Activated T-cell treated with anti-CD3 and anti-CD28 coated beads, Interleukin-2, amount 50 U/mL, for 24 hours (primary cell): Measurements from ENCODE around the gene KLK8.
"Not testable (repeated sequence)": the region's sequence is repeated elsewhere in the genome, so short reads cannot be mapped to it uniquely, and the experiment has no call there.

ENCODE experiments used
- DNase-seq: peaks from one replicate; pipeline ENCODE4 v3.0.0-alpha.2; 2020
- H3K27ac Mint-ChIP-seq: 2 replicates; pipeline ENCODE4 v1.8.0; 2020; ENCODE audit warnings: mild to moderate bottlenecking, mixed read lengths
- H3K27me3 Mint-ChIP-seq: 2 replicates; pipeline ENCODE4 v1.8.0; 2020; ENCODE audit warnings: mixed read lengths
- H3K36me3 Mint-ChIP-seq: 2 replicates; pipeline ENCODE4 v1.8.0; 2020; ENCODE audit warnings: low read depth, mixed read lengths
- H3K4me1 Mint-ChIP-seq: 2 replicates; pipeline ENCODE4 v1.8.0; 2020; ENCODE audit warnings: low read depth, mixed read lengths
- H3K4me3 Mint-ChIP-seq: 2 replicates; pipeline ENCODE4 v1.8.0; 2020; ENCODE audit warnings: mild to moderate bottlenecking, moderate library complexity, mixed read lengths
- H3K9me3 Mint-ChIP-seq: 2 replicates; pipeline ENCODE4 v1.8.0; 2020; ENCODE audit warnings: mixed read lengths

KLK8 gene

DNA sequence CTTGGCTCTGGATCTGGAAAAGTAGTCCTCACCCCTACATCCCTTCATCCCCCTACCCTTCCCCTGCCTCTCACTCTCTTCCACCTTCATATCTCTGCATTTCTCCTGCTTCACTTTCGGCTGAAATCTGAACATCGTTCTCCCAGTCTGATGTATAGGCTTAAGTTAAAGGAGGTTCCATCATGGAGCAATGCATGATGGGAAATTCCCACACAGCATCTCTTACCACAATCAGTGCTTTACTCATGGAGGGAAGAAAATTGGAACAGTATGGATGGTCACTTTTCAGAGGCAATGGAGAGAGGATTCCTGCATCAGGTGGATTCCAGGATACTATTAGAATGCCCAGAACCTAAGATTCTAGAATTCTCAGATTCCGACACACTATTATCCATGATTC is 6.1 kb upstream of the KLK8 start:
- Mint-ChIP-seq H3K9me3 (no peaks in the 10 kb centered on the region), H3K4me1 (peaks cover 1% of the 10 kb centered on the region), H3K36me3 (no peaks in the 10 kb centered on the region), H3K4me3 (no peak overlapping the region), H3K27me3 (peaks cover 49% of the 10 kb centered on the region), H3K27ac (no peak overlapping the region)
- DNase-seq: no peak

DNA sequence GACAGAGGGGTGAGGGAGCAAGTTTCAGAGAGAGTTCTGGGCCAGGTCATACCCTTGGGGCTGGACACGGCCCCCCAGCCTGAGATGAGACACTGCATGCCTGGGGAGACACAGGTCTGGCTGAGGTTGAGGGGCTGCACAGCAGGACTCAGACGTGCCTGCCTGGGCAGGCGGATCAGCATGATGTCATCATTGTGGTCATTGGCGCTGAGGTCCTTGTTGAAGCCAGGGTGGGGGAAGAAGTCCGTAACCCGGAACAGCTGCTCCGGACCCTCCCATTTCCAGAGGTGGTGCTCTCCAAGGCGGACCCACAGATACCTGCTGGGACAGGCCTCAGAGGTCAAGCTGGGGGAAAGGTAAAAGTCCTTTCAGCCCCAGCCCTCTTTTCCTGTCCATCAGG is 5.0 kb upstream of the KLK8 start:
- H3K9me3 Mint-ChIP-seq: no peaks in the 10 kb centered on the region
- no peak overlapping the region for H3K4me3 Mint-ChIP-seq
- no peaks in the 10 kb centered on the region for H3K36me3 Mint-ChIP-seq
- peaks cover 57% of the 10 kb centered on the region for H3K27me3 Mint-ChIP-seq
- peaks cover 4% of the 10 kb centered on the region for H3K4me1 Mint-ChIP-seq
- DNase-seq: no peak
- H3K27ac Mint-ChIP-seq: no peak overlapping the region

DNA sequence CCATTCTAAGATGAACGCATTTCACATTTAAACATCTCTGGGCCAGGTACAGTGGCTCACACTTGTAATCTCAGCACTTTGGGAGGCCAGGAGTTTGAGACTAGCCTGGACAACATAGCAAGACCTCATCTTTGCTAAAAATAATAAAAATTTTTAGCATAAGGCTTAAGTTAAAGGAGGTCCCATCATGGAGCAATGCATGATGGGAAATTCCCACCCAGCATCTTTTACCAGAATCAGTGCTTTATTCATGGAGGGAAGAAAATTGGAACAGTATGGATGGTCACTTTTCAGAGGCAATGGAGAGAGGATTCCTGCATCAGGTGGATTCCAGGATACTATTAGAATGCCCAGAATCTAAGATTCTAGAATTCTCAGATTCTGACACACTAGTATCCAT is 3.8 kb upstream of the KLK8 start:
- H3K4me3 Mint-ChIP-seq: no peak overlapping the region
- DNase-seq: no peak
- H3K9me3 Mint-ChIP-seq: no peaks in the 10 kb centered on the region
- H3K27me3 Mint-ChIP-seq: peaks cover 62% of the 10 kb centered on the region
- H3K4me1 Mint-ChIP-seq: peaks cover 4% of the 10 kb centered on the region
- H3K27ac Mint-ChIP-seq: no peak overlapping the region
- no peaks in the 10 kb centered on the region for H3K36me3 Mint-ChIP-seq

DNA sequence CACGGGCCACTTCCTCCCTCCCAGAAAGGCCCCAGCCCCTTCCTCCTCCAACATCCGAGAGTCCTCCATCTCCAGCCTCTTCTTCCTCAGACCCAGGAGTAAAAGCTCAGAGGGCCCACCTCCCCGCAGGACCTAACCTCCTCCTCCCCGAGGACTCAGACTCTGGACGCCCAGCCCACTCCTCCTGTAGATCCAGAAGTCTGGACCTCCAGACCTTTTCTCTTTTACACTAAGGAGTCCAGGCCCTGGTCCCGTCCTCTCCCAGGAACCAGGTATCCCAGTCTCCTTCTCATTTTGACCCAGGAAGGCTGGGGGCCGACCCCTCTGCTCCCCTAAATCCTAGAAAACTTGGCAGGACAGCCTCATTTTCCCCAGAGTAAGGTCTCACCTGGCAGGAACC is 1.9 kb upstream of the KLK8 start:
- no peak overlapping the region for H3K27ac Mint-ChIP-seq
- no peaks in the 10 kb centered on the region for H3K9me3 Mint-ChIP-seq
- peaks cover 64% of the 10 kb centered on the region for H3K27me3 Mint-ChIP-seq
- no peak for DNase-seq
- no peak overlapping the region for H3K4me3 Mint-ChIP-seq
- no peaks in the 10 kb centered on the region for H3K36me3 Mint-ChIP-seq
- H3K4me1 Mint-ChIP-seq: peaks cover 4% of the 10 kb centered on the region

DNA sequence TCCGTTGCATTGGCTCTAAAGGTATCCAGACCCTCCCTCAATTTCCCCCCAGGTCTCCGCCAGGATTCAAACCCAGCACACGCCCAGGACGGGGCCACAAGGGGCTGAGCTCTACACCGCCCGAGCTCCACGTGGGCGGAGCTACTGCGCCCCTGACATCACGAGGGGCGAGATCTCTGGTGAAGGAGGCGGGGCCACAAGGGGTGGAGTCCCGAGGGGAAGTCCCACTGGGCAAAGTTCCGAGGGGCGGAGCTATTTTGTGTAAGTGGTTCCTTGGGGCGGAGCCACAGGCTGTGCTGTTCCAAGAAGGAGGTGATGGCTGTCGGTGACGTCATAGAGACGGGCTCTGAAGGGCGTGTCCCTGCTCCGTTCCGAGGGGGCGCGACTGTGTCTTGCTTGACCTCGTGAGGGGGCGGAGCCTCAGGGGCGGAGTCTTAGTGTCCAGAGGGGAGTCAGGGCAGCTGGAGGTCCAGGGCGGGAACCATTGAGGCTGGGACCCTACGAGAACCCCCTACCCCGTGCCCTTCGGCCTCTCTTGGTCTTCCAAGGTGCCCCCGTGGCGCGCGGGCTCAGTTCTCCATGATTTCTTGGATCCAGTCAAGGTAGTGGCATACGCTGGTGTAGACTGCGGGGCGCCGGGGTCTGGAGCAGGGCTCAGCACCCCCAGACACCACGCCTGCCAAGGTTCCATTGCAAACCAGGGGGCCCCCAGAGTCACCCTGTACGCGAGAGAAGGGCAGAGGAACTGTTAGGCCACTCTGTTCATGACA is 1.3 kb upstream of the KLK8 start:
- no peak for DNase-seq
- no peaks in the 10 kb centered on the region for H3K9me3 Mint-ChIP-seq
- peaks cover 70% of the 10 kb centered on the region for H3K27me3 Mint-ChIP-seq
- H3K27ac Mint-ChIP-seq: no peak overlapping the region
- H3K36me3 Mint-ChIP-seq: no peaks in the 10 kb centered on the region
- H3K4me3 Mint-ChIP-seq: no peak overlapping the region
- peaks cover 4% of the 10 kb centered on the region for H3K4me1 Mint-ChIP-seq

DNA sequence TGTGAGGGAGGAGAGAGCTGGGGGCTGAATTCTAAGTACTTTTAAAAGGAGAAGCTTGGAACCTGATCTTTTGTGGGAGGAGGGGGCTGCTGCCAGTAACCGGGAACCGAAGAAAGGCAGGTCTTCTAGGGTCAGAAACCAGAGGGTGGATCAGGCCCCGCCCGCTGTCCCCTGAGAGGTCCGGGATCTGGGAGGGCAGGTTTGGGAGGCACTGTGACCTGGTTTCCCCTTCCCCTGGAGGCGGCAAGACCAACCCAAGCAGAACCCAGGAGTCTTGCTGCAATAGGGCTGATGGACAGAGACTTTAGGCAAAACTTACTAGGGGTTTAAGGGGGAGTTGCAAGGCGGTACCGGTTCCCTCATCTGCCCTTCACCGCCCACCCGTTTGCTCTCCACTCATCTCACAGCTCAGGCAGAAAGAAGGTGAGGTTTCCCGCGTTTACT is 707 bp upstream of the KLK8 start:
- Mint-ChIP-seq H3K27me3 (peaks cover 67% of the 10 kb centered on the region), H3K4me1 (peaks cover 4% of the 10 kb centered on the region), H3K27ac (no peak overlapping the region), H3K9me3 (no peaks in the 10 kb centered on the region), H3K4me3 (no peak overlapping the region), H3K36me3 (no peaks in the 10 kb centered on the region)
- no peak for DNase-seq

DNA sequence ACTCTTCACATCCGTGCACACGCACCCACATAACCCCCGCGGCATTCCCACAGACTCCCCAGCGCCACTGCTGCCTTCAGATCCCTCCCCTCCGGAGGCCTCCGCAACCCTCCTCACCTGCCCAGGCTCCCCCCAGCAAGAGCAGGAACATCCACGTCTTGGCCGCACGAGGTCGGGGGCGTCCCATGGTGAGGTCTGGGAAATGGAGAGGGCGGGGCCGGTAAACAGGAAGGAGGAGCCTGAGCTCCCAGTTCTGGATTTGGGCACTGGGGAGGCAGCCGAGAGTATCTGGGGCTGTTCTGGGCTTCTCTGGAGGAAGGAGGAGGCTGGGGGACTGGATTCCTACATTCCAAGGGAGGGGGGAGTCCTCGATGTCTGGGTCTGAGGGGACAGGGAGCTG is 423 bp downstream of the KLK8 start:
- H3K4me1 Mint-ChIP-seq: peaks cover 4% of the 10 kb centered on the region
- peaks cover 62% of the 10 kb centered on the region for H3K27me3 Mint-ChIP-seq
- DNase-seq: no peak
- H3K36me3 Mint-ChIP-seq: no peaks in the 10 kb centered on the region
- no peak overlapping the region for H3K4me3 Mint-ChIP-seq
- no peak overlapping the region for H3K27ac Mint-ChIP-seq
- no peaks in the 10 kb centered on the region for H3K9me3 Mint-ChIP-seq

DNA sequence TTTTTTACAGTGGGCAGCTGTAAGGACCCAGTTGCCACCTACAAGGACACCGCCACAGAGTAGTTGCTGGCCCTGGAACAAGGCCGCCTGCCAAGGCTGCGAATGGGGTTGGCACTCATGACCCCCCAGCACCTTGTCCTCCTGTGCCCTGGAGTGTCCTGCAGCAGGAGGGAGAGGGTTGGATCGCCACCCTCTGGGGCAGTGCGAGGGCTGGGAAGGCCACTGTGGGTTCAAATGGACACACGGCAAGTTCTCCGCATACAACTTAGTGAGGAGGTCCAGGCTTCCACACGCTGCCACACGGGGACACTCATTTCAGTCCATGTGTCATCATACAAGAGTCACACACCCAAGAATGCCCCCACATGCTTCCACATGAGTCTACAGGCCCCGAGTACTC is 978 bp downstream of the KLK8 start:
- no peak overlapping the region for H3K27ac Mint-ChIP-seq
- no peak for DNase-seq

DNA sequence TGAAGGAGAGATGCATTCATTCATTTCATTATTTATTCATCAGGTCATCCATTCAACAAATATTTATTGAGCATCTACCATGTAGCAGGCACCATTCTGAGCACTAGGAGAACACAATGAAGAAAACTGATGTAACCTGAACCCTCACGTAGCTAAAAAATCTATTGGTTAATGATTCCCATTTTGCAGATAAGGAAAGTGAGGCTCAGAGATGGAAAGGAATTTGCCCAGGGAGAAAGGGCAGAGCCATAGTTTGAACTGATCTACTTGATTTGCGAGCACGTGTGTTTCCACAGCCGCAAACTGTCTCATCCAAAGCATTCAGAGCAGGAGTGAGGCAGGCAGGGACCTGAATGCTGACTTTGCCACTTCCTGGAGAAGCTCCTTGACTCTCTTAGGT is 2.7 kb downstream of the KLK8 start:
- H3K9me3 Mint-ChIP-seq: peaks cover 5% of the 10 kb centered on the region
- H3K4me3 Mint-ChIP-seq: no peak overlapping the region
- H3K27ac Mint-ChIP-seq: no peak overlapping the region
- no peaks in the 10 kb centered on the region for H3K36me3 Mint-ChIP-seq
- DNase-seq: no peak
- peaks cover 63% of the 10 kb centered on the region for H3K27me3 Mint-ChIP-seq
- peaks cover 4% of the 10 kb centered on the region for H3K4me1 Mint-ChIP-seq

More for the DNA sequence above, 978 bp downstream of the KLK8 start:
- Mint-ChIP-seq H3K4me3 (no peak overlapping the region), H3K27me3 (peaks cover 62% of the 10 kb centered on the region), H3K36me3 (no peaks in the 10 kb centered on the region), H3K4me1 (peaks cover 4% of the 10 kb centered on the region), H3K9me3 (no peaks in the 10 kb centered on the region)

DNA sequence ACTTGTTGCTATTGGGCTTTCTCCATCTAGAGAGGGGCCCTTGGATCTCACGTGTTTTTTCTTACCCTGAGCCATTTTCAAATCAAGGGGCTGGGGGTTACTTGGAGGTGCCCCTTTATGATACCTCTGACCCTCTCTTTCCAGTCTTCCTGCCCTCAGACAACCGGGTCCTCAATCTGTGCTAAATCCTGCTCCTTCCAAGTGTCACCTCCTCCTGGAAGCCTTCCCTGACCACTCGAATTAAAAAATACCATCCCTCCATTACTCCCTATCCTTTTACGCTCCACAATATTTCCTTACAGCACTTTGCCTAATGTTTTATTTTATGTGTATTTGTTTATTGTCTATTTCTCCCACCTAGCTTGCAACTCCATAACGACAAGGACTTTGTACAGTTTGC is 3.3 kb downstream of the KLK8 start:
- H3K4me1 Mint-ChIP-seq: peaks cover 4% of the 10 kb centered on the region
- no peak overlapping the region for H3K4me3 Mint-ChIP-seq
- H3K27me3 Mint-ChIP-seq: peaks cover 58% of the 10 kb centered on the region
- no peaks in the 10 kb centered on the region for H3K36me3 Mint-ChIP-seq
- no peak for DNase-seq
- peaks cover 5% of the 10 kb centered on the region for H3K9me3 Mint-ChIP-seq
- H3K27ac Mint-ChIP-seq: no peak overlapping the region

DNA sequence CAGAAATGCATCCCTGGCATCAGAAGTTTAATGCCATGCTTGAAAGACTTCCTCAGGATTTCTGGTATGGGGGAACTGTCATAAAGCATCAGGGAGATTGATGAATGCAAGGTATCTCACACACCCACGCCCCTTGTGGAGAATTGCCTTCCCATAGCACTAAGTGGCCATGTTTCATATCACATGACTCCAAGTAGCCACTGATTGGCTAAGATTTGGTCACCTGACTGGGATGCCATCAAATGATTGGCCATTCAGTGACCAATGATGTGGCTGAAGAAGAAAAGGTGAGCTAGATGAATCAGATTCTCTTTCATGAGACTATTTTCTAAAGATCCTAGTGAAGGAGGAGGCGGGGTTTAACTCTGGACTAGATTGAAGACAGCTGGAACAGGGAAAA is 7.3 kb downstream of the KLK8 start:
- H3K27me3 Mint-ChIP-seq: peaks cover 44% of the 10 kb centered on the region
- peaks cover 5% of the 10 kb centered on the region for H3K9me3 Mint-ChIP-seq

DNA sequence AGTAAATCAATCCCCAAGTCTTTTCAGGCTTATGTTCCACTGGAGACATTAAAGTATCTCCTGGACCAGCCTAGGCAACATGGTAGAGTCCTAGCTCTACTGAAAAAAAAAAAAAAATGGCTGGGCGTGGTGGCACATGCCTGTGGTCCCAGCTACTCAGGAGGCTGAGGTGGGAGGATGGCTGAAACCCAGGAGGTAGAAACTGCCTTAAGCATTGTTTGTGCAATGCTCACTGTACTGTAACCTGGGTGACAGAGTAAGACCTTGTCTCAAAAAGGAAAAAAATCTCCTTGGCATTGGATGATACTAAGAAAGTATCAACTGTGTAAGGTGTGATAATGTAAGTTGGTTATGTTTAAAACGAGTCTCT is 8.8 kb downstream of the KLK8 start:
- Mint-ChIP-seq H3K36me3 (no peaks in the 10 kb centered on the region), H3K27me3 (peaks cover 39% of the 10 kb centered on the region), H3K27ac (no peak overlapping the region), H3K4me1 (no peaks in the 10 kb centered on the region), H3K9me3 (peaks cover 5% of the 10 kb centered on the region), H3K4me3 (no peak overlapping the region)
- DNase-seq: no peak

More for the DNA sequence above, 7.3 kb downstream of the KLK8 start:
- Mint-ChIP-seq H3K27ac (no peak overlapping the region), H3K36me3 (no peaks in the 10 kb centered on the region), H3K4me1 (no peaks in the 10 kb centered on the region), H3K4me3 (no peak overlapping the region)
- no peak for DNase-seq

DNA sequence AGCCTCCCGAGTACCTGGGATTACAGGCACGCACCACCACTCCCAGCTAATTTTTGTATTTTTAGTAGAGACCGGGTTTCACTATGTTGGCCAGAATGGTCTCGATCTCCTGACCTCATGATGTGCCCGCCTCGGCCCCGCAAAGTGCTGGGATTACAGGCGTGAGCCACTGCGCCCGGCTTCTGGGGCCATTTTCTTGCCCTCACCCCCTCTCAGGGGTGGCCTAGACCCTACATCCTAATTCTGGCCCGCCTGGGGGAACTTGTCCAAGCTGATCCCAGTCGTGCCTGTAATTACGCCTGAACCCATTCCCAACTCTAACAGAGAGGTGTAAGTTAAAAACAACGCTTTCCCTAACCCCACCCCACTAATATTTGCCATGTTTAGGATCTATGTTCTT is 17.0 kb downstream of the KLK8 start:
- H3K27ac Mint-ChIP-seq, H3K4me1 Mint-ChIP-seq, H3K9me3 Mint-ChIP-seq, H3K4me3 Mint-ChIP-seq, H3K36me3 Mint-ChIP-seq, DNase-seq: not testable (repeated sequence)
- H3K27me3 Mint-ChIP-seq: peaks cover 61% of the 10 kb centered on the region

DNA sequence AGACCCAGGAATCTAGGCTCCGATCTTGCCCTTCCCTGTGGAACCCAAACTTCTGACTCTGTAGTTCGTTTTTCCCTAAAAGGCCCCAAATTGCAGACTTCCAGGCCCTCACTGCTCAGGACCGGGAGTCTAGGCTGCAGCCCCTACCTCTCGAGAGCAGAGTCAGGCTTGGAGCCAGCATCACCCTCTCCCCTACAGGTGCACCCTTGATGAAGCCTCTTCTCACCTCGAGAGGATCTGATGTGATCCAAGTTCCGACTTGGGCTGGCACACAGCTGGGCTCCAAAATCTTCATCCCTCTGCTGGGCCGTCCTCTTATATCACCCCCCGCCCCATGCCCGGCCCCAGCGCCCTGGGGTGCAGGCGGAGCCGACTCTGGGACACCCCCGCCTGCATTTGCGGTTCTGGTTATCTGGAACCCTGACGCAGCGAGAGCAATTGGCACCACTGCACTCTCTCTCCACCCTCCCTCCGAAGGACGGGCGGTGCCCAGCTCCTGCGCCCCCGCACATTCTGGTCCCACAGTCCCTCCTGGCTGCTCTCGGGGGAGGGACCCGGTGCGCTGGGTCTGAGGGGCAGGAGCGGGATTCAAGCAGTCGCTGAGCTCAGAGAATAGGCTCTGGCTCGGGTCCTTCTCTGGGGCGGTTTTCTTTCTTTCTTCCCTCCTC is 17.6 kb downstream of the KLK8 start, which contains the start of gene KLK7:
Gene KLK7 (minus strand): TSS at position 293 of the 668 bp plus-strand sequence. CDS start 1,518 bp downstream, outside the sequence.
- H3K4me1 Mint-ChIP-seq: no peaks in the 10 kb centered on the region
- H3K27me3 Mint-ChIP-seq: peaks cover 60% of the 10 kb centered on the region
- no peaks in the 10 kb centered on the region for H3K36me3 Mint-ChIP-seq
- DNase-seq: no peak
- H3K27ac Mint-ChIP-seq: no peak within 1 kb of the TSS
- no peaks in the 10 kb centered on the region for H3K9me3 Mint-ChIP-seq
- H3K4me3 Mint-ChIP-seq: no peak within 1 kb of the TSS

DNA sequence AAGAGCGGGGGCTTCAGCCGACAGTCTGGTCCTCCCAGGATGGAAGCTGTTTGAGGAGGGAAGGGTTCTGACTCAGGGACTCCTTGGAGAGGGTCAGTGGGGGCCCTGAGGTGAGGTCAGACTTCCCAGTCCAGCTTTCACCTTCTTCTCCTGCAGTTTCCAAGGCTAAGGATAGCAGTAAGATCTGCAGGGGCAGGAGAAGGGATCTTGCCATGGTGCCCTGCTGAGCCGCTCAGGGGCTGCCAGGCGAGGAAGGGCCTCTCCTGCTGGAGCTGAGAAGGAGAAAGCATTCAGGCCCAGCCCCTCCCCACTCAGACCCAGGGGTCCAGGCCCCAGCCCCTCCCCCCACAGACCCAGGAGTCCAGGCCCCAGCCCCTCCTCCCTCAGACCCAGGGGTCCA is 19.2 kb downstream of the KLK8 start:
- H3K4me1 Mint-ChIP-seq: no peaks in the 10 kb centered on the region
- H3K9me3 Mint-ChIP-seq: no peaks in the 10 kb centered on the region
- H3K27ac Mint-ChIP-seq: no peak overlapping the region
- H3K36me3 Mint-ChIP-seq: no peaks in the 10 kb centered on the region
- no peak for DNase-seq
- peaks cover 60% of the 10 kb centered on the region for H3K27me3 Mint-ChIP-seq
- no peak overlapping the region for H3K4me3 Mint-ChIP-seq
